Suprapubic skin (tissue), 4 donors: Measurements from ENCODE around the gene RAB34.

Experiments
- CTCF ChIP-seq, 2 donors: fragments of 200-600 bp in 1 of 2; fragments of 450-650 bp in 1 of 2; sonication (generic) in 1 of 2; IDR thresholded peaks; one replicate each; pipeline ENCODE4 v1.5.1; 2016 to 2019; ENCODE audit warnings: antibody characterized with exemption in 2 of 2, mild to moderate bottlenecking in 1 of 2, moderate library complexity in 1 of 2
- POLR2A ChIP-seq, 2 donors: fragments of 450-650 bp; IDR thresholded peaks; one replicate each; pipeline ENCODE4 v1.6.1; 2017; ENCODE audit warnings: antibody characterized with exemption in 2 of 2, mild to moderate bottlenecking in 2 of 2, moderate library complexity in 2 of 2
- POLR2AphosphoS5 ChIP-seq, 3 donors: sonication (generic); formaldehyde crosslinking; IDR thresholded peaks; one replicate each; pipeline ENCODE4 v1.6.1; 2017; ENCODE audit warnings: antibody characterized with exemption in 3 of 3

GRCh38 chr17:28743243-28744103, 25.8 kb upstream of the RAB34 start, which contains the start of gene TRAF4:
- peak; percentile 92 for TF ChIP-seq POLR2A (IDR thresholded peaks at IDR 0.05)
- TF ChIP-seq CTCF (IDR thresholded peaks at IDR 0.05) = peak in 1 of 2 donors; percentile 22
- no peak for TF ChIP-seq POLR2AphosphoS5 (IDR thresholded peaks at IDR 0.05)
